Tibial nerve (tissue), 3 donors: Measurements from ENCODE around the gene CDSN.

ENCODE experiments used
- POLR2A ChIP-seq, 2 donors: fragments of 450-650 bp; IDR thresholded peaks; one replicate each; pipeline ENCODE4 v1.6.1; 2017; ENCODE audit warnings: antibody characterized with exemption in 2 of 2, mild to moderate bottlenecking in 2 of 2, moderate library complexity in 2 of 2
- TF ChIP-seq, protein P1 (sequence below), 5 experiments: fragments of 200-600 bp in 3 of 5; fragments of 450-650 bp in 2 of 5; sonication (generic) in 3 of 5; IDR thresholded peaks; one replicate each; pipeline ENCODE4 v1.5.1; 2016 to 2019; ENCODE audit warnings: antibody characterized with exemption in 5 of 5, mild to moderate bottlenecking in 3 of 5, moderate library complexity in 2 of 5

DNA sequence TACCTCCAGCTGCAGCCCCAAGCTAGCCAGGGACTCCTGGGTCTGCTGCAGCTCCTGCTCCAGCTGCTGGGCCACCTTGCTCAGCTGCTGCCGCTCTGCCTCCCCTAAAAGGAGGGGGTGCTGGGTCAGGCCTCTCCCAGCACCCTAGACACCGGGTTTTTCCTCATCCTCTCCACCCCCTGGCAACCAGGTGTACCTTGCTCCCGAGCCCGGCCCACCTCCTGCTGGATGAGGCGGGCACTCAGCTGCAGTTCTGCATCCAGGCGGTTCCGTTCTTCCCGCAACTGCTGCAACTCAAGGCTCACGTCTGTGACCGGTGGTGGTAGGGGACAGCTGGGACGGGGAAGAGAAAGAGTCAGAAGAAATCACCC lies 24.7 kb upstream of the CDSN start:
- TF ChIP-seq, protein P1, sequence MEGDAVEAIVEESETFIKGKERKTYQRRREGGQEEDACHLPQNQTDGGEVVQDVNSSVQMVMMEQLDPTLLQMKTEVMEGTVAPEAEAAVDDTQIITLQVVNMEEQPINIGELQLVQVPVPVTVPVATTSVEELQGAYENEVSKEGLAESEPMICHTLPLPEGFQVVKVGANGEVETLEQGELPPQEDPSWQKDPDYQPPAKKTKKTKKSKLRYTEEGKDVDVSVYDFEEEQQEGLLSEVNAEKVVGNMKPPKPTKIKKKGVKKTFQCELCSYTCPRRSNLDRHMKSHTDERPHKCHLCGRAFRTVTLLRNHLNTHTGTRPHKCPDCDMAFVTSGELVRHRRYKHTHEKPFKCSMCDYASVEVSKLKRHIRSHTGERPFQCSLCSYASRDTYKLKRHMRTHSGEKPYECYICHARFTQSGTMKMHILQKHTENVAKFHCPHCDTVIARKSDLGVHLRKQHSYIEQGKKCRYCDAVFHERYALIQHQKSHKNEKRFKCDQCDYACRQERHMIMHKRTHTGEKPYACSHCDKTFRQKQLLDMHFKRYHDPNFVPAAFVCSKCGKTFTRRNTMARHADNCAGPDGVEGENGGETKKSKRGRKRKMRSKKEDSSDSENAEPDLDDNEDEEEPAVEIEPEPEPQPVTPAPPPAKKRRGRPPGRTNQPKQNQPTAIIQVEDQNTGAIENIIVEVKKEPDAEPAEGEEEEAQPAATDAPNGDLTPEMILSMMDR (IDR thresholded peaks at IDR 0.05), result no peak
- no peak for TF ChIP-seq POLR2A (IDR thresholded peaks at IDR 0.05)
